Prostate gland (tissue), 2 donors: Measurements from ENCODE around the gene KRTAP10-5.

Source experiments
- CTCF ChIP-seq, 4 experiments: fragments of 200-600 bp in 2 of 4; fragments of 450-650 bp in 2 of 4; sonication (generic) in 2 of 4; IDR thresholded peaks; 1 replicate in 3 of 4; 2 replicates in 1 of 4; pipeline ENCODE4 v1.5.1; 2016 to 2019; ENCODE audit warnings: antibody characterized with exemption in 4 of 4, mild to moderate bottlenecking in 2 of 4, moderate library complexity in 2 of 4
- POLR2A ChIP-seq: fragments of 450-650 bp; IDR thresholded peaks from one replicate; pipeline ENCODE4 v1.6.1; 2016; ENCODE audit warnings: antibody characterized with exemption, mild to moderate bottlenecking

- TF ChIP-seq CTCF (IDR thresholded peaks at IDR 0.05) (no peak), POLR2A (no peak)
Observed at GRCh38 chr21:44585892-44586291, 5.5 kb upstream of the KRTAP10-5 start.
